GM18868 (cell line): ENCODE measurements around the gene DPRX.

Source experiments
- ATAC-seq: cut with Tn5 transposase; IDR thresholded peaks from one replicate; pipeline ENCODE4 v1.9.1; 2021; ENCODE audit warnings: mild to moderate bottlenecking, moderate library complexity; ENCODE audit not compliant: unreplicated experiment

The DPRX gene

DNA sequence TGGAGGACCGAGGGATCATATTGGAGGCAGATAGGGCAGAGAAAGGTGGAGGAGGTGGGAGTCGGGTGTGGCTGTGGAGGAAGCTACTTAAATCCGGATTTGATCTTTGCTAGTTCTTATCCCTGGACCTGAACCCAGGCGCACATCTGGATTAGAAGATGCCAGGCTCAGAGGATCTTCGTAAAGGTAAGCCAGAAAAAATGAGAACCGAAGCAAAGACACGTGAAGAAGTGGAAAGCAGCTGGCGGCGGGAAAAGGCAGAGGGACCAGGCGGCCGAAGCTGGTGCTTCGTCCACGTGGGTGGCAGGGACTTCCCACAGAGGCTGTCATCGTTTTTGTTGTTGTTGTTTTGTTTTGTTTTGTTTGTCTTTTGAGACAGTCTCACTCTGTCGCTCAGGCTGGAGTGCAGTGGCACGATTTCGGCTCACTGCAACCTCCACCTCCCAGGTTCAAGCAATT is at the start of gene DPRX:
TSS of gene DPRX (plus strand) at position 51 of the 459 bp plus-strand sequence. CDS start at position 159, 108 bp downstream.
- ATAC-seq: no peak

GRCh38 chr19:53583181-53583580 is 48.6 kb upstream of the DPRX start:
- ATAC-seq: no peak

DNA sequence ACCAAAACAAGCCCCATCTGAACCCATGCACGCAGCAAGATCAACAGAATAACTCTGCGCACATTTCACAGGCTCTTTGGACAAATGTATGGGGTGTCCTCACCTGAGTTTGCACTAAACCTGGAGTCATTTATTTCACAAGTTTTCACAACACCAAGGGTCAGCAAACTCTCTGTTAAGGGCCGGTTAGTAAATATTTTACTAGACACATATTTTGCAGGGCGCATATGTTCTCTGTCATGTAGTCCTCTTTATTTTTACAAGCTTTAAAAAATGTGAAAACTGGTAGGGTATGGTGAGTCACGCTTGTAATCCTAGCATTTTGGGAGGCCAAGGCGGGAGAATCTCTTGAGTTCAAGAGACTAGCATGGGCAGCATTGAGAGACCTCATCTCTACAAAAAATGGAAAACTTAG is 45.5 kb upstream of the DPRX start:
- ATAC-seq: no peak

- no peak for ATAC-seq
Observed at GRCh38 chr19:53594811-53595509, 36.8 kb upstream of the DPRX start.

DNA sequence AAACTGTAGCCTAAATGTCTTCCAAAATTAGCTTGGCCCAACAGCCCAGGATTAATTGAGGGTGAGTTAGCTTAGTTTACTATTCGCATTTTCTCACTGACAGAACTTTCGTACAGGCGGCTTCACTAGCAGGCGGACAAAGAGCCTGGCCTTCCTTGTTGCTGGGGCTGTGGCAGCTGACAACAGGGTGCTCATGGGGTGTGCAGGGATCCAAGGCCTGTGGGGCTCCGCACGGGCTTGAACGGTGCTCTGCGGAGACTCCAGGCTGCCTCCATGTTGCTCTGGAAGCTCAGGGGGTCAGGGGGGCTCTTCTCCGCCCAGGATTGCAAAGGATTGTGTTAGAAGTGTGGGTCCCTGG is 36.3 kb upstream of the DPRX start:
- ATAC-seq: no peak

DNA sequence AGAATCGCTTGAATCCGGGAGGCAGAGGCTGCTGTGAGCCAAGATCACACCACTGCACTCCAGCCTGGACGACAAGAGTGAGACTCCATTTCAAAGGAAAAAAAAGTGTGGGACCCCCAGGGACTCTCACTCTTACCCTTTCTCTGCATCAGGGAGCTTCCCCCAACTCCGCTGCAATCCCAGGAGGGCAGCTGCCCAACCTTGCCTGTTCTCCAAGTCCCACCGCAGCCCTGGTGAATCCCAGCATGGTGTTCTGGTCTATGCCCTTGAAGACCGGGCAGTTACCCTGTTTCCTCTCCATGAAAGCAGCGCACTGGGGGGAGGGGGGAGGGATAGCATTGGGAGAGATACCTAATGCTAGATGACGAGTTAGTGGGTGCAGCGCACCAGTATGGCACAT is 35.7 kb upstream of the DPRX start:
- ATAC-seq: no peak

- no peak for ATAC-seq
Observed at GRCh38 chr19:53597023-53597422, 34.8 kb upstream of the DPRX start.

DNA sequence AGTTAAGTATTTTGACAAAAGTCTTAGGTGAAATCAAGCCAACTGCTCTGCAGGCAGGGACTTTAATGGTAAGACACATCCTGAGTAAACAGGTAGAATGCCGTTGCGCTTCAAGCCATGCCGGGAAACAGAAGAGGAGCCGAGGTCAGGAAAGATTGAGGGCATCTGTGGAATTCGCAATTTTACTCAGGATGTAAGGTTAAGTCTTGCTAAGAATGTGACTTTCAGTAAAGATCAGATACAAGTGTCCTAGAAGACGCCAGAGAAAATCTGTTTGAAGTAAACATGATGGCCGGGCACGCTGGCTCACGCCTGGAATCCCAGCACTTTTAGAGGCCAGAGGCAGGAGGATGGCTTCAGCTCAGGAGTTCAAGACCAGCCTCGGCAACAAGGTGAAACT is 33.4 kb upstream of the DPRX start:
- no peak for ATAC-seq

GRCh38 chr19:53600217-53600616 is 31.6 kb upstream of the DPRX start:
- no peak for ATAC-seq

GRCh38 chr19:53606031-53606430 is 25.8 kb upstream of the DPRX start:
- no peak for ATAC-seq

DNA sequence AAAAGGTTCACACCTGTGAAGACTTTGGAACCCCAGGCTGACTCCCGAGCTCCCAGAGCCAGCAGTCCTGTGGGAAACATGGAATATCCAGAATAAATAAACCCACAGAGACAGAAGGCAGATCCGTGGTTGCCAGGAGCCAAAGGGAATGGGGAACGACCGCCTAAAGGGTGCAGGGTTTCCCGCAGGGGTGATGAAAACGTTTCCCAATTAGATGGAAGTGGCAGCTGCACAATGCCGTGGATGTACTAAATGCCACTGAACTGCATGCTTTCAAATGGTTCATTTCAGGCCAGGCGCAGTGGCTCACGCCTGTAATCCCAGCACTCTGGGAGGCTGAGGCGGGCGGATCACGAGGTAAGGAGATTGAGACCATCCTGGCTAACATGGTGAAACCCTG is 23.4 kb upstream of the DPRX start:
- ATAC-seq: no peak

GRCh38 chr19:53612762-53613526 is 18.9 kb upstream of the DPRX start:
- no peak for ATAC-seq

- no peak for ATAC-seq
Observed at GRCh38 chr19:53621885-53622740, 9.7 kb upstream of the DPRX start.

DNA sequence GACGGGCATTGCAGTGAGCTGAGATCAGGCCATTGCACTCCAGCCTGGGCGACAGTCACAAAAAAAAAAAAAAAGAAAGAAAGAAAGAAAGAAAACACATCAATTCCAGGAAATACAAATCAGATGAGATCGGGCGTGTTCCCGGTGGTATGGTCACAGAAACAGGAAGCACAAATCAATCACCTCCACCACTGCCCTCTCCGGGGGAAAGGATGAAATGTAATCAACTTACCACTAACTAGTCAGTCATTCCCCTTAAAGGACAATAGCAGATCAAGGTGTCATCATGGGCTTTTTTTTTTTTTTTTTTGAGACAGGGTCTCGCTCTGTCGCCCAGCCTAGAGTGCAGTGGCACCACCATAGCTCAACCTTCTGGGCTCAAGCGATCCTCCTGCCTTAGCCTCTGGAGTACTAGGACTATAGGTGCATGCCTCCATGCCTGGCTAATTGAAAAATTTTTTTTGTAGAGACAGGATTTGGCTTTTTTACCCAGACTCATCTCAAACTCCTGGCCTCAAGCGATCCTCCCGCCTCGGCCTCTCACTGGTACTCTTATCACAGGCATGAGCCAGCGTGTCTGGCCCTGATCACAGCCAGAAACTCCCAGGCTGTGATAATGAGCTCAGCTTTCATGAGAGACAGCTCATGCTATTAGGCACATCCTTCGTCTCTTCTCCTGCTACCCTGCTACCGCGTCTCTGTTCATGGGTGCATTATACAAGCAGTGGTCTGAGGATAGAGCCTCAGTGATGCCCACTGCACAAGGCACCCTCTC is 6.8 kb upstream of the DPRX start:
- no peak for ATAC-seq

GRCh38 chr19:53626486-53626885 is 5.3 kb upstream of the DPRX start:
- no peak for ATAC-seq

- ATAC-seq: no peak
Observed at GRCh38 chr19:53626976-53627375, 4.8 kb upstream of the DPRX start.

- ATAC-seq: no peak
Observed at GRCh38 chr19:53634768-53635167, 3.0 kb downstream of the DPRX start.

DNA sequence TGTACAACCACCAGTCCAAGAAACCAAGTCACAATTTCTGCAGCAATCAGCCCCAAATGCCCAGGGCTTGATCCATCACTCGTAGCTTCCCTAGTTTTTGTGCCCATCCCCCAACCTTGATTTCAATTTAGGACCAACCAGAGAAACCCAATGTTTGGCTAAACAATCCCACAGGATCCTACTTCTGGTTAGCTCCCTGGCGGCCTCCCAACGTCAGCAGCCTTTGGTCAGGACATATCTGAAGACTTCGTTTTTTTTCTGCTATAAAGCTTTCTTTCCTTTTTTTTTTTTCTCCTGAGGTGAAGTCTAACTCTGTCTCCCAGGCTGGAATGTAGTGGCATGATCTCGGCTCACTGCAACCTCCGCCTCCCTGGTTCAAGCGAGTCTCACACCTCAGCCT is 7.7 kb downstream of the DPRX start:
- ATAC-seq: no peak

DNA sequence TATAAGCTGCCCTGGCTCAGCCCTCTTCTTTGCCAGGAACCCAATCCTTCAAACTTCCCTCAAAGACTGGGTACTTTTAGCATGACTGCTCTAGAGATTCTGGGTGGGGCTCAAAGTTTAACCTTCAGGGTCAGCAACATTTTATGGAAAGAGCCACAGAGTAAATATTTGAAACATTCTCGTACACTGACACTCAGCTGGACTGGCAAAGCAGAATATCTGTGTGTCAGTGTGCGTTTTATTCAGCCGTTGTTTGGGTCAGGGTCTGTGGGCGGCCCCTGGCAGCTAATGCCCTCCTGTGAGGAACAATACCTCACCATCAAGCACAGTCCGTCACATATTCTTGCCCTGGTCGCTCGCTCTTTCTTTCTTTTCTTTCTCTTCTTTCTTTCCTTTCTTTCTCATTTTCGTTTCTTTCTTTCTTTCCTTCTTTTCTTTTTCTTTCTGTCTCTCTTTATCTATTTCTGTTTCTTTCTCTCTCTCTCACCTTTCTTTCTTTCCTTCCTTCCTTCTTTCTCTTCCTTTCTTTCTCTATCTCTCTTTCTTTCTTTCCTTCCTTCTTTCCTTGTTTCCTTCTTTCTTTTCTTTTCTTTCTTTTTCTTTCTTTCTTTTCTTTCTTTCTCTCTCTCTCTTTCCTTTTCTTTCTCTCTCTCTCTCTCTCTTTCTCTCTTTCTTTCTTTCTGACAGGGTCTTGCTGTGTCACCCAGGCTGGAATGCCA is 10.7 kb downstream of the DPRX start:
- ATAC-seq: no peak
